Fibroblast of skin of scalp (primary cell): Measurements from ENCODE around the gene DENND2A.
"Not testable (repeated sequence)": the region's sequence is repeated elsewhere in the genome, so short reads cannot be mapped to it uniquely, and the experiment has no call there.

Experiments used
- DNase-seq: peaks from one replicate; pipeline ENCODE4 v3.0.0-alpha.2; 2013

Gene DENND2A

DNA sequence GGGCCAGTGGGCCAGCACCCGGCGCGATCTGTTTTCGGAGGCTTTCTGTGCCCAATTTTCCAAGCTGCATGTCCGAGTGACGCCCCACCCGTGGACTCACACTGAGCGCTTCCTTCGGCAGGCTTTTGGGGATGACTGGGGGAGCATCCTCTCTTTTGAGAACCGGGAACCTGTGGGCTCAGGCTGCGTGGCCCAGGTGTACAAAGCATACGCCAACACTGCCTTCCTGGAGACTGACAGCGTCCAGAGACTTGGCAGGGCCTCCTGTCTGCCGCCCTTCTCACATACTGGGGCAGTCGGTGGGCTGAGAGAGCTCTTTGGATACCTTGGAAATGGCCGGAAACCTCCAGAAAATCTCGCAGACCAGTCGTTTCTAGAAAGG is 33.2 kb upstream of the DENND2A start:
- DNase-seq: no peak

GRCh38 chr7:140673063-140673773 is 32.6 kb upstream of the DENND2A start:
- no peak for DNase-seq

GRCh38 chr7:140672382-140673062 is 31.9 kb upstream of the DENND2A start, which contains the start of gene ADCK2:
TSS of gene ADCK2 (plus strand) at chr7:140672945. CDS start at chr7:140673331, 386 bp downstream.
- DNase-seq: peak; percentile 26

DNA sequence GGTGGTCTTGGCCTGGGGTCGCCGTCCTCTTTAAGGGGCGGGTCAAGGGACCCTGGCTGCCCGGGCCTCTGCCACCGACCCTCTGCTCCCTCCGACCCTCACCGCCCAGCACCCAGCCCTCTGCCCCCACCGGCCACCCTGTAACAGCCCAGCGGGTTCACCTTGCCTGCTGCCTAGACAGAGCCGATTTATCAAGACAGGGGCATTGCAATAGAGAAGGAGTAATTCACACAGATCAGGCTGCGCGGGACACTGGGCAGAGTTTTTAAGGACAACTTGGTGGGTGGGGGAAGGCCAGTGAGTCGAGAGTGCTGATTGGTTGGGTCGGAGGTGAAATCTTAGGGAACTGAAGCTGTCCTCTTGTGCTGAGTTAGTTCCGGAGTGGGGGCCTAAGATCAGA is 31.4 kb upstream of the DENND2A start:
- DNase-seq: no peak

DNA sequence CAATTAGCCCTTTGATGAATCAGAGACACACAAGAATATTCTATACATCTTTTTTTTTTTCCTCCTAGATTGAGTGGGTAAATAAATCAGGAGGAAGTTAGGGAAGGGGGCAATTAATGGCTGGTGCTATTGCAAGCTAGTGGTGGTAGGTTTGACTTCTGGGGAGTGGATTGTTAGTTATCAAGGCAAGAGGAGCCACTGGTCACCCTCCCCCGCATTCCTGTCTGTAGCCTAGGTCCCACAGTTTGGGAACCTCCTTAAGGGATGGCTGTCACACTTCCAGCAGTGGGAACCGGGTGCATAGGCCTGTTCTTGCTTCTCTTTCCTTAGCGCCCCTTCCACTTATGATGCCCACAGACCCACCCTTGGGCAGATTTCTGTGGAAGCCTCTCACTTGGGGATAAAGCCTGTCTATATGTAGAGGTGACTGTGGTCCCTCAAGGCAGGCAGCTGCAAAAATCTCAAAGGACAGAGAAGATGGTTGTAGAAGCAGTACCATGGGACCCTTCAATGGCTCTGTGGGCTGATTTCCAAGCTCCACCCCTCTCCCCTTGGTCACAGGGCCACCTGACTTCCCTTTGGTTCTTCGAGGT is 29.8 kb upstream of the DENND2A start:
- DNase-seq: no peak

DNA sequence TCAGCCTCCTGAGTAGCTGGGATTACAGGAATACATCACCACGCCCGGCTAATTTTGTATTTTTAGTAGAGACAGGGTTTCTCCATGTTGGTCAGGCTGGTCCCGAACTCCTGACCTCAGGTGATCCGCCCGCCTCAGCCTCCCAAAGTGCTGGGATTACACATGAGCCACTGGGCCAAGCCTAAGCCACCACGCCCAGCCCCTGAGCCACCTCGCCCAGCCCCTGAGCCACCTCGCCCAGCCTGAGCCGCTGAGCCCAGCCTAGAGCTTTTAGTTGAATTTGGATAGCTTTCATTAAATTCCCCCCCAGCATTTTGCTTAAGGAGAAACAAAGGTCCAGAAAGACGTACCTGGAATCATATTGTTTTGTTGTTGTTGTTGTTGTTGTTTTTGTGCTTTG is 29.2 kb upstream of the DENND2A start:
- not testable (repeated sequence) for DNase-seq

GRCh38 chr7:140669352-140669751 is 28.7 kb upstream of the DENND2A start:
- DNase-seq: no peak

GRCh38 chr7:140668641-140669040 is 28.0 kb upstream of the DENND2A start:
- no peak for DNase-seq

DNA sequence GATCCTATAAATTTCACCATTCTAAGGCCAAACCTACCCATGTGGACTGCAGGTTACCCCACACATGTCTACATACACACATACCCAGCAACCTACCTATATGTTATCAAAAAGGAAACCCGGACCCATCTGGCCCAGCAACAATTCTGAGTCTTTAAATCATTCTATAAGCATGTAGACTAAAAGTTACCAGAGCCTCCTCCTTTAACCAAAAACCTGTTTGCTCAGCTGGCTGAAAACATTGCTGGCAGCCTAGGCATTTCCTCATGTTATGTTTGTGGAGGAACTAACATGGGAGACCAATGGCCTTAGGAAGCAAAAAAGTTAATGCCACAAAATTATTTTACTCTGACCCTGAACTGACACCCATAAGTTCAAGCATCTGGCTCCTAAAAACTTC is 26.9 kb upstream of the DENND2A start:
- no peak for DNase-seq

GRCh38 chr7:140662938-140663337 is 22.3 kb upstream of the DENND2A start:
- DNase-seq: not testable (repeated sequence)

GRCh38 chr7:140661124-140661523 is 20.5 kb upstream of the DENND2A start:
- no peak for DNase-seq

DNA sequence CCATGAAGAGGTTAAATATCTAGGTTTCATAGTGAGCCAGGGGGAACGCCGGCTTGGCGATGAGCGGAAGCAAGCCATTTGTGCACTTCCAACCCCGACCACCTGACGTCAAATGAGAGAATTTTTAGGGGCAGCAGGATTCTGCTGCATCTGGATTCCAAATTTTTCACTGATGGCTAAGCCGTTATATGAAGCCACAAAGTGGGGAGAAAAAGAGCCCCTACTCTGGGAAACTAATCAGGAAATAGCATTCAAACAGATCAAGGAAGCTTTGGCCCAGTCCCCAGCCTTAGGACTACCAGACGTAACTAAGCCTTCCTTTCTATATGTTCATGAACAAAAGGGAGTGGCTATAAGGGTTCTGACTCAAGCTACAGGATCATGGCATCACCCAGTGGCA is 19.2 kb upstream of the DENND2A start:
- DNase-seq: peak; percentile 60

DNA sequence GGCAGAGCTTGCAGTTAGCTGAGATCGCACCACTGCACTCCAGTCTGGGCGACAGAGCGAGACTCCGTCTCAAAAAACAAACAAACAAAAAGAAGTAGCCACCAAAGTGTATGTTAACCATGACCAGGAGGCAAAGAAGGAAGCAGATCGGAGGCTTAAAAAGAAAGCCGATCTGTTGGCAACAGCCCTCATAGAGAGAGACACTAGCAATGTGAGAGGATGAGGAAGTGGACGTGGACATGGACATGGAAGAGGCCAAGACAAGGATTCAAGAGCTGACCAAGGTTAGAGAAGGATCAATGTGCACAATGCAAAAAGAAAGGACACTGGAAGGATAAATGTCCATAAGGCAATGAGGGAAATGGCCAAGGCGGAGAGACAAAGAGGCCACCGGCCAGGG is 17.3 kb upstream of the DENND2A start:
- DNase-seq: no peak

GRCh38 chr7:140656548-140657515 is 16.2 kb upstream of the DENND2A start:
- peak; percentile 64 for DNase-seq

GRCh38 chr7:140655511-140656408 is 15.1 kb upstream of the DENND2A start:
- DNase-seq: no peak

DNA sequence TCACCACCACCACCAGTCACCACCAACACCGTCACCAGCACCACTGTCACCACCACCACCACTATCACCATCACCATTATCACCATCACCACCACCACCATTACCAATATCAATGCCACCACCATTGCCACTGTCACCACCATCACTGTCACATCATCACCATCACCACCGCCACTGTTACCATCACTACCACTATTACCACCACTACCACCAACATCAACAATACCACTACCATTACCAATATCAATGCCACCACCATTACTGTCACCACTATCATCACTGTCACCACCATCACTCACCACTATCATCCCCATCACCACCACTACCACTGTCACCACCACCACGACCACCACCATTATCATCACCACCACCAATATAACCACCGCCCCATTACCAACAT is 14.0 kb upstream of the DENND2A start:
- DNase-seq: no peak

- DNase-seq: no peak
Measured at GRCh38 chr7:140654109-140654387, 13.4 kb upstream of the DENND2A start.

DNA sequence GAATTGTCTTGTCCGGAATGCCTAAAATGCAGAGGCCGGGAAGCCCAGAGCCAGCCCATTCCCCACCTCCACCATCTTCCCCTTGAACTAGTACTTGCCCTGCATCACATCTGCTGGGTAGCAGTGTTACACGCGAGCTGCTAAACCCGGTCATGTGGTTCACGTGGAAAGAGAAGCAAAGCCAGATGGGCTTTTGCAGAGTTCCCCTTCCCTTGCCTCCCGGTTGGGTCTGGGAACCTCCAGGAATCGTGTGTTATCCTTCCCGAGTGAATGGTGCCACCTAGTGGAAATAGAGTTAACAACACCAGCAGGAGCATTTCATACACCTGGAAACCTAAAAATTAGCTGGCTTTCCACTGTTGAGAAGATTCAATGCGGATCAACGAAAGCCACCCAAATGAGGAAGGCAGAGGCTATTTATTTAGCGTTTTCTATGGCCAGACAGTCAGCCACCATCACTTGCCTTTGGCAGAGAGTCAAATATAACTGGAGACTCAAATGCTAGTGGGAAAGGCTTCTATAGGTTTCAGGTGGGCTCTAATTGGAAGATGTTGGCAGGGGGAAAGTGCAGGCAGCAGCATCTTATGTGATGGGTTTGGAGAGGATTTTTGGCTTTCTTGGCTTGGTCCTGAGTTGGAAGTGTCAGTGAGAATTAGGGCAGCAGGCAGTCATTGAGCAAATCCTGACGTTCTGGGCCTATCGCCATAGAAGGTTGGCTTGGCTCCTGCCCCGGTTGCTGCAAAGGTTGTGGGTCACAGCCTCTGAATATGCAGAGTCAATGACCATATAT is 12.9 kb upstream of the DENND2A start:
- peak; percentile 84 for DNase-seq

DNA sequence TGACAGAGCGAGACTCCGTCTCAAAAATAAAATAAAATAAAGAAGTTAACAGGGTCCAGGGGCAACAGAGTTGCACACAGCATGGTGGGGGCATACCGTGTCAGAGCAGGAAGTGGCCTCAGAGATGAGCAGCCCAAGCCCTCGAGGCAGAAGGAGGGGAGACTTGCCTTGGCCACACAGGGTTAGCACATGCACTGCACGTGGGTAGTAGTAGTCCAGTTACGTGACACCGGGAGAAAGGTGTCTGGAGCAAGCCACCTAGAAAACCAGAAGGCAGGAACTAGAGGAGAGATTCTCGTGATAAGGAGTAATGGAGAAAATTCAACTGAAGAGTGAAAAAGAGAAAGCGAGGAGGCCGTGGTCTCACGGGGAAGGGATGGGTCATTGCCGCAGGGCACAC is 9.8 kb upstream of the DENND2A start:
- DNase-seq: no peak

DNA sequence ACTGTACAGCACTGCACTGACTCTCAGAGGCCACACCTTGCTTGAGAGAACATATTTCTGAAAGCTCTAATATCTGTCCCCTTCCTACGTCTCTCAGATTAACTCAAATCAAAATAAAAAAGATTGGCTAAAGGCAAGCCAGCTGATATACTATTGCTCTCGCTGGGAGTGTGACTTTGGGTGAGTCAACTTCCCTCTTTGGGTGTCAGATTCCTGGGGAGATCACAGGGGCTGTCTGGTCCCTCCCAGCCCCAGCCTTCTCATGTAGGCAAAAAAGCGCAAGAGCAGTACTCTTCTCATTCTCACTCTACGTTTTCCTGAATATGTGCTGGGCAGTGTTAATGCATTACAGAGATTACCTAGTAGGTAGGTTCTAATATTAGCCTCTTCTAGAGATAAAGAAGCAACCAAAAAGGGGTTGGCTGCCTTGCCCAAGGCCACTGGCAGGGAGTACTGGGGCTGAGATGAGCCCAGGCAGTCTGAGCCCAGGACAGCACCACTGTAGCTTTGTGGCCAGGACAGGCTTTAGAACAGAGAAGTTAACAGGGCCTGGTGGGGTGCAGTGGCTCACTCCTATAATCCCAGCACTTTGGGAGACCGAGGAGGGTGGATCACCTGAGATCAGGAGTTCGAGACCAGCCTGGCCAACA is 9.1 kb upstream of the DENND2A start:
- DNase-seq: peak; percentile 50
